ENCODE data around the gene EIF4G3.
"Not testable (repeated sequence)": the region's sequence is repeated elsewhere in the genome, so short reads cannot be mapped to it uniquely, and the experiment has no call there.

The EIF4G3 gene

DNA sequence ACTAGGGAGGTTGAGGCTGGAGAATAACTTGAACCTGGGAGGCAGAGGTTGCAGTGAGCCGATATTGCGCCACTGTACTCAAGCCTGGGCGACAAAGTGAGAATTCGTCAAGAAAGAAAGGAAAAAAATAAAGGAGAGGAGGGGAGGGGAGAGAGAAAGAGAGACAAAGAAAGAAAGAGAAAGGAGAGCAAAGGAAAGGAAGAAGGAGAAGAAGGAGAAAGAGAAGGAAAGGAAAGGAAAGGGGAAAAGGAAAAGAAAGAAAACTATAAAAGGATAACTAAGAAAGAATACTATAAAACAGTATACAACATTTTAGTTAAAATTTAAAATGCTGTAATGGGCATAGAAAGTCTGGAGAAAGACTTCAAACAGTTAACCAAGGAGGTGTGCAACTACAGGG lies 33.6 kb downstream of the EIF4G3 start:
- H3F3A ChIP-seq (ENCODE audit: insufficient read depth, low read length), result no peaks in the 10 kb centered on the region; the same call in 1 of the 2 replicates
- H3K27ac ChIP-seq (ENCODE audit: low read depth, low read length, poor library complexity, severe bottlenecking), result no peak overlapping the region
- H4K20me1 ChIP-seq (ENCODE audit: insufficient read depth, low read length), result no peaks in the 10 kb centered on the region
- H3K36me3 ChIP-seq (ENCODE audit: insufficient read depth, low read length), result peaks cover 28% of the 10 kb centered on the region
- H3K79me2 ChIP-seq (ENCODE audit: insufficient read depth, low read length), result peaks cover 11% of the 10 kb centered on the region; the same call in 1 of the 2 replicates
- TF ChIP-seq, protein P1, sequence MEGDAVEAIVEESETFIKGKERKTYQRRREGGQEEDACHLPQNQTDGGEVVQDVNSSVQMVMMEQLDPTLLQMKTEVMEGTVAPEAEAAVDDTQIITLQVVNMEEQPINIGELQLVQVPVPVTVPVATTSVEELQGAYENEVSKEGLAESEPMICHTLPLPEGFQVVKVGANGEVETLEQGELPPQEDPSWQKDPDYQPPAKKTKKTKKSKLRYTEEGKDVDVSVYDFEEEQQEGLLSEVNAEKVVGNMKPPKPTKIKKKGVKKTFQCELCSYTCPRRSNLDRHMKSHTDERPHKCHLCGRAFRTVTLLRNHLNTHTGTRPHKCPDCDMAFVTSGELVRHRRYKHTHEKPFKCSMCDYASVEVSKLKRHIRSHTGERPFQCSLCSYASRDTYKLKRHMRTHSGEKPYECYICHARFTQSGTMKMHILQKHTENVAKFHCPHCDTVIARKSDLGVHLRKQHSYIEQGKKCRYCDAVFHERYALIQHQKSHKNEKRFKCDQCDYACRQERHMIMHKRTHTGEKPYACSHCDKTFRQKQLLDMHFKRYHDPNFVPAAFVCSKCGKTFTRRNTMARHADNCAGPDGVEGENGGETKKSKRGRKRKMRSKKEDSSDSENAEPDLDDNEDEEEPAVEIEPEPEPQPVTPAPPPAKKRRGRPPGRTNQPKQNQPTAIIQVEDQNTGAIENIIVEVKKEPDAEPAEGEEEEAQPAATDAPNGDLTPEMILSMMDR (IDR thresholded peaks at IDR 0.05; ENCODE audit: low read length), result no peak
- no peak for TF ChIP-seq EZH2 (IDR thresholded peaks at IDR 0.05; ENCODE audit: borderline replicate concordance, low read length)
- no peak overlapping the region for H3K4me2 ChIP-seq (ENCODE audit: low read length)
- no peaks in the 10 kb centered on the region for H3K27me3 ChIP-seq (ENCODE audit: insufficient read depth, low read length)
- peaks cover 30% of the 10 kb centered on the region for H3K4me1 ChIP-seq (ENCODE audit: insufficient read depth, low read length, severe bottlenecking)
- H2AFZ ChIP-seq (ENCODE audit: low read length), result no peak overlapping the region
- no peak overlapping the region for H3K4me3 ChIP-seq (ENCODE audit: low read depth, low read length, poor library complexity, severe bottlenecking)
- H3K9ac ChIP-seq (ENCODE audit: low read length), result no peak overlapping the region
- H3K9me2 ChIP-seq (ENCODE audit: low read depth, low read length), result no peaks in the 10 kb centered on the region
- no peaks in the 10 kb centered on the region for H3K9me3 ChIP-seq (ENCODE audit: low read length)

DNA sequence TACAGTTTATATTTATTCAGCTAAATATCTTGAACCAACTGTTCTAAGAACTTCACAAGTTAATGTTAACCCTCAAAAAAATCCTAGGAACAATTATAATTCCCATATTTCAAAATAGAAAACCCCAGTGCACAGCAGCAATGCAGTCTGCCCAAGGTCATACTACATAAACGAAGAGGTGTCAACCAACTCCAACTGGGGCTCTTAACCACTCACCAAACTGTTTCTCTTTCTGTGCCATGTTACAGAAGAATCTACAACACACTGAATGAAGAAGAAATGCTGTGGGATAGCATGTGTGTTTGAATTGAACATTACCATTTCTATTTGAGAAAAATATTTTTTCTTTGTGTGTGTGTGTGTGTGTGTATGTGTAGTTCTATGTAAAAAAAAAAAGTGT lies 35.7 kb downstream of the EIF4G3 start:
- no peak overlapping the region for H3K27ac ChIP-seq (ENCODE audit: low read depth, low read length, poor library complexity, severe bottlenecking)
- no peak overlapping the region for H3K4me3 ChIP-seq (ENCODE audit: low read depth, low read length, poor library complexity, severe bottlenecking)
- TF ChIP-seq, protein P1 (IDR thresholded peaks at IDR 0.05; ENCODE audit: low read length), result no peak
- TF ChIP-seq EZH2 (IDR thresholded peaks at IDR 0.05; ENCODE audit: borderline replicate concordance, low read length), result no peak
- H3K36me3 ChIP-seq (ENCODE audit: insufficient read depth, low read length), result peaks cover 25% of the 10 kb centered on the region
- H3K79me2 ChIP-seq (ENCODE audit: insufficient read depth, low read length), result peaks cover 17% of the 10 kb centered on the region; the same call in 1 of the 2 replicates
- no peaks in the 10 kb centered on the region; the same call in 1 of the 2 replicates for H3F3A ChIP-seq (ENCODE audit: insufficient read depth, low read length)
- H3K27me3 ChIP-seq (ENCODE audit: insufficient read depth, low read length), result no peaks in the 10 kb centered on the region
- H3K9me2 ChIP-seq (ENCODE audit: low read depth, low read length), result no peaks in the 10 kb centered on the region
- no peak overlapping the region for H3K4me2 ChIP-seq (ENCODE audit: low read length)
- no peaks in the 10 kb centered on the region for H4K20me1 ChIP-seq (ENCODE audit: insufficient read depth, low read length)
- peaks cover 30% of the 10 kb centered on the region for H3K4me1 ChIP-seq (ENCODE audit: insufficient read depth, low read length, severe bottlenecking)
- no peak overlapping the region for H2AFZ ChIP-seq (ENCODE audit: low read length)
- H3K9me3 ChIP-seq (ENCODE audit: low read length), result no peaks in the 10 kb centered on the region
- no peak overlapping the region for H3K9ac ChIP-seq (ENCODE audit: low read length)

GRCh38 chr1:21139601-21140000 lies 37.1 kb downstream of the EIF4G3 start:
- no peaks in the 10 kb centered on the region for H4K20me1 ChIP-seq (ENCODE audit: insufficient read depth, low read length)
- peaks cover 30% of the 10 kb centered on the region for H3K4me1 ChIP-seq (ENCODE audit: insufficient read depth, low read length, severe bottlenecking)
- H2AFZ ChIP-seq (ENCODE audit: low read length), result no peak overlapping the region
- no peak overlapping the region for H3K4me2 ChIP-seq (ENCODE audit: low read length)
- H3K9ac ChIP-seq (ENCODE audit: low read length), result no peak overlapping the region
- H3K36me3 ChIP-seq (ENCODE audit: insufficient read depth, low read length), result peaks cover 25% of the 10 kb centered on the region
- no peaks in the 10 kb centered on the region for H3K9me2 ChIP-seq (ENCODE audit: low read depth, low read length)
- no peaks in the 10 kb centered on the region for H3F3A ChIP-seq (ENCODE audit: insufficient read depth, low read length)
- H3K79me2 ChIP-seq (ENCODE audit: insufficient read depth, low read length), result peaks cover 17% of the 10 kb centered on the region; the same call in 1 of the 2 replicates
- TF ChIP-seq, protein P1 (IDR thresholded peaks at IDR 0.05; ENCODE audit: low read length), result no peak
- TF ChIP-seq EZH2 (IDR thresholded peaks at IDR 0.05; ENCODE audit: borderline replicate concordance, low read length), result no peak
- H3K4me3 ChIP-seq (ENCODE audit: low read depth, low read length, poor library complexity, severe bottlenecking), result no peak overlapping the region
- no peak overlapping the region for H3K27ac ChIP-seq (ENCODE audit: low read depth, low read length, poor library complexity, severe bottlenecking)
- no peaks in the 10 kb centered on the region for H3K9me3 ChIP-seq (ENCODE audit: low read length)
- no peaks in the 10 kb centered on the region for H3K27me3 ChIP-seq (ENCODE audit: insufficient read depth, low read length)

GRCh38 chr1:21136344-21136743 lies 40.4 kb downstream of the EIF4G3 start:
- not testable (repeated sequence) for H3K27ac ChIP-seq (ENCODE audit: low read depth, low read length, poor library complexity, severe bottlenecking); H3F3A ChIP-seq (ENCODE audit: insufficient read depth, low read length)
- H3K79me2 ChIP-seq (ENCODE audit: insufficient read depth, low read length), result 0 out of 2 replicates have a peak, but pooled peaks cover 18% of the 10 kb centered on the region

More at GRCh38 chr1:21136344-21136743, 40.4 kb downstream of the EIF4G3 start:
- H3K4me2 ChIP-seq (ENCODE audit: low read length); H3K4me3 ChIP-seq (ENCODE audit: low read depth, low read length, poor library complexity, severe bottlenecking); H3K9me3 ChIP-seq (ENCODE audit: low read length); H3K27me3 ChIP-seq (ENCODE audit: insufficient read depth, low read length); H2AFZ ChIP-seq (ENCODE audit: low read length); H3K9me2 ChIP-seq (ENCODE audit: low read depth, low read length); H3K9ac ChIP-seq (ENCODE audit: low read length); H4K20me1 ChIP-seq (ENCODE audit: insufficient read depth, low read length): not testable (repeated sequence)
- H3K36me3 ChIP-seq (ENCODE audit: insufficient read depth, low read length), result peaks cover 31% of the 10 kb centered on the region
- peaks cover 25% of the 10 kb centered on the region for H3K4me1 ChIP-seq (ENCODE audit: insufficient read depth, low read length, severe bottlenecking)

Data from OCI-LY1 (cell line).